ENCODE measurements around the gene SH2D1A. TPM values are rescaled to one million over a fixed set of nuclear protein-coding genes. Genes with fewer than 3 reads are reported as not detected.

Gene SH2D1A
- total RNA-seq, 1 experiment from 2014 or later: not detected

DNA sequence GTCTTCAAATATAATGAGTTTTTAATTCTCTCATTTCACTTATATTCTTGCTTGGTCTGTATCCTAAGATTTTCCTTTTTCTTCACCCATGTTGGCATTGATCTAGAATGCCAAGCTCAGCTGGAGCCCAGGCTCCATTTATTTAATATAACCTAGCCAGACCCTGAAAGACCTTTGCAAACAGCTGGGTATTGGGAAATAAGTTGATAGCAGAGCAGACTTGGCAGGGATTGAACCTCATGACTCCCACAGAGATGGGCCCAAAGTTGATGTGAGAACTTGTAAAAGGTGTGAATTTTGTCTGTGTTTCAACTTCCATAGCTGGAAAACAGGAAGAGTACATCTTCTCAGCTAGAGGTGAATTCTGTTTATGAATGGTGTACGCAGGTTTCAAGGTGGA, 59.5 kb downstream of the SH2D1A start:
- peaks cover 0 to 8% of the 10 kb centered on the region in 2 experiments; a peak in 2 of 4 replicates for H3K4me1 Mint-ChIP-seq
- no peak for DNase-seq
- Histone ChIP-seq H3K27me3 (ENCODE audit: insufficient read depth, low read length) (no peaks in the 10 kb centered on the region), H3K18ac (ENCODE audit: insufficient read length, low read depth, low read length) (no peak overlapping the region), H2BK120ac (ENCODE audit: low read depth, low read length, poor library complexity, severe bottlenecking) (no peak overlapping the region), H3K23me2 (ENCODE audit: insufficient read length, low read depth, low read length, poor library complexity, severe bottlenecking) (no peaks in the 10 kb centered on the region), H2AK5ac (ENCODE audit: insufficient read length, low read length) (no peak overlapping the region), H3K14ac (ENCODE audit: insufficient read depth, low read length) (no peak overlapping the region), H2BK5ac (ENCODE audit: insufficient read length, low read length) (no peak overlapping the region), H3K9ac (ENCODE audit: extremely low read depth, insufficient read length, low read length) (no peak overlapping the region), H2BK15ac (ENCODE audit: low read depth, low read length) (no peak overlapping the region), H2BK12ac (ENCODE audit: insufficient read length, low read depth, low read length) (no peak overlapping the region), H4K8ac (replicated peaks; ENCODE audit: insufficient read length, low read depth, low read length) (no peak overlapping the region), H4K91ac (ENCODE audit: insufficient read length, low read depth, low read length) (no peak overlapping the region), H3K79me2 (ENCODE audit: insufficient read depth, low read length) (no peaks in the 10 kb centered on the region), H3K4me1 (ENCODE audit: insufficient read depth, low read length) (no peaks in the 10 kb centered on the region), H2BK20ac (ENCODE audit: low read depth, low read length, poor library complexity, severe bottlenecking) (no peak overlapping the region), H4K20me1 (ENCODE audit: control insufficient read depth, insufficient read depth, insufficient read length) (no peaks in the 10 kb centered on the region), H3T11ph (ENCODE audit: low read length) (no peak overlapping the region), H3K23ac (ENCODE audit: insufficient read length, low read depth, low read length) (no peak overlapping the region), H4K5ac (ENCODE audit: insufficient read length, low read depth, low read length) (no peak overlapping the region), H3K79me1 (ENCODE audit: insufficient read depth, low read depth, low read length, poor library complexity, severe bottlenecking) (no peaks in the 10 kb centered on the region), H3K56ac (ENCODE audit: insufficient read length, low read depth, low read length) (no peak overlapping the region), H3K4me2 (ENCODE audit: insufficient read depth, insufficient read length, low read length) (no peak overlapping the region), H2AFZ (ENCODE audit: low read length) (no peak overlapping the region), H3K9me3 (ENCODE audit: control insufficient read depth, low read depth, low read length) (no peaks in the 10 kb centered on the region), H3K4ac (ENCODE audit: low read depth, low read length) (no peak overlapping the region), H3K27ac (ENCODE audit: insufficient read length, low read depth, low read length) (no peak overlapping the region)
- peaks cover 0 to 6% of the 10 kb centered on the region in 2 experiments; a peak in 4 of 5 replicates for H3K9me3 Mint-ChIP-seq
- H3K36me3 Mint-ChIP-seq (ENCODE audit: insufficient read depth in 1 of 3, low read depth in 3 of 3): no peaks in the 10 kb centered on the region
- peaks cover 3% of the 10 kb centered on the region; the same call in 1 of the 2 replicates for H3K27me3 Mint-ChIP-seq (ENCODE audit: low read depth)
- WGBS (ENCODE audit: extremely low coverage, insufficient read length, low lambda C conversion rate): no CpG with 5 or more reads among the region's 1 CpG
- H3K27ac Mint-ChIP-seq: no peak overlapping the region
- TF ChIP-seq, protein P1, sequence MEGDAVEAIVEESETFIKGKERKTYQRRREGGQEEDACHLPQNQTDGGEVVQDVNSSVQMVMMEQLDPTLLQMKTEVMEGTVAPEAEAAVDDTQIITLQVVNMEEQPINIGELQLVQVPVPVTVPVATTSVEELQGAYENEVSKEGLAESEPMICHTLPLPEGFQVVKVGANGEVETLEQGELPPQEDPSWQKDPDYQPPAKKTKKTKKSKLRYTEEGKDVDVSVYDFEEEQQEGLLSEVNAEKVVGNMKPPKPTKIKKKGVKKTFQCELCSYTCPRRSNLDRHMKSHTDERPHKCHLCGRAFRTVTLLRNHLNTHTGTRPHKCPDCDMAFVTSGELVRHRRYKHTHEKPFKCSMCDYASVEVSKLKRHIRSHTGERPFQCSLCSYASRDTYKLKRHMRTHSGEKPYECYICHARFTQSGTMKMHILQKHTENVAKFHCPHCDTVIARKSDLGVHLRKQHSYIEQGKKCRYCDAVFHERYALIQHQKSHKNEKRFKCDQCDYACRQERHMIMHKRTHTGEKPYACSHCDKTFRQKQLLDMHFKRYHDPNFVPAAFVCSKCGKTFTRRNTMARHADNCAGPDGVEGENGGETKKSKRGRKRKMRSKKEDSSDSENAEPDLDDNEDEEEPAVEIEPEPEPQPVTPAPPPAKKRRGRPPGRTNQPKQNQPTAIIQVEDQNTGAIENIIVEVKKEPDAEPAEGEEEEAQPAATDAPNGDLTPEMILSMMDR (conservative IDR thresholded peaks at IDR 0.05): no peak
- H3K4me3 Mint-ChIP-seq: no peak overlapping the region

Data from H9 (cell line).